PC-9 (cell line): ENCODE data around the gene SLC2A2. TPM values are rescaled to one million over a fixed set of nuclear protein-coding genes. Genes with fewer than 3 reads are reported as not detected.
A peak's percentile ranks its signal among the peaks of the same experiment; 100 is the strongest.

ENCODE experiments used
- Bru-seq: library from RNA; stranded (reverse); fragments of 400-500 nt; gene quantifications from one replicate; lab custom pipeline; 2021; lab: Mats Ljungman, UMichigan
- BruChase-seq, 2 experiments: library from RNA; stranded (reverse); fragments of 400-500 nt; gene quantifications; one replicate each; lab custom pipeline; 2021; lab: Mats Ljungman, UMichigan
- BruUV-seq: library from RNA; stranded (reverse); fragments of 400-500 nt; replicated peaks from 2 replicates; lab custom pipeline; 2021; lab: Mats Ljungman, UMichigan
- CTCF ChIA-PET: fragments of 300-600 bp; sonication (Branson Sonifier 250); formaldehyde crosslinking; loops from one replicate; lab custom pipeline; 2022; ENCODE audit warnings: antibody characterized with exemption; lab: Charles Lee
- POLR2A ChIA-PET: fragments of 300-600 bp; sonication (Branson Sonifier 250); formaldehyde crosslinking; loops from one replicate; lab custom pipeline; 2022; ENCODE audit warnings: antibody characterized with exemption; ENCODE audit not compliant: unreplicated experiment; lab: Charles Lee
- DNase-seq, 2 experiments: peaks; one replicate each; pipeline versions ENCODE4 v3.0.0 to v3.0.0-alpha.2; 2015 to 2022; ENCODE audit warnings: mixed read lengths in 1 of 2
- H2AFZ ChIP-seq: fragments of 200-600 bp; sonication (generic); 2 replicates; pipeline ENCODE4 v1.8.1; 2017; ENCODE audit warnings: antibody characterized with exemption
- H3F3A ChIP-seq: fragments of 200-600 bp; sonication (generic); 2 replicates; pipeline ENCODE4 v1.8.1; 2017; ENCODE audit warnings: antibody characterized with exemption, mild to moderate bottlenecking, low read depth; ENCODE audit not compliant: insufficient read depth
- H3K27ac ChIP-seq: fragments of 200-600 bp; sonication (generic); 2 replicates; pipeline ENCODE4 v1.6.1; 2016; ENCODE audit warnings: mixed run types
- H3K27me3 ChIP-seq: fragments of 200-600 bp; sonication (generic); 2 replicates; pipeline ENCODE4 v1.6.1; 2016; ENCODE audit warnings: low read depth, mixed run types; ENCODE audit not compliant: insufficient read depth
- H3K36me3 ChIP-seq: fragments of 200-600 bp; sonication (generic); 2 replicates; pipeline ENCODE4 v1.6.1; 2016; ENCODE audit warnings: low read depth, mixed run types
- H3K4me1 ChIP-seq: fragments of 200-600 bp; sonication (generic); replicated peaks from 2 replicates; pipeline ENCODE4 v1.6.1; 2016; ENCODE audit warnings: mixed run types; ENCODE audit not compliant: insufficient read depth
- H3K4me2 ChIP-seq: fragments of 200-600 bp; sonication (generic); 2 replicates; pipeline ENCODE4 v1.6.1; 2017; ENCODE audit warnings: mixed run types
- H3K4me3 ChIP-seq: fragments of 200-600 bp; sonication (generic); 2 replicates; pipeline ENCODE4 v1.6.1; 2016; ENCODE audit warnings: mixed run types
- H3K79me2 ChIP-seq: fragments of 200-600 bp; sonication (generic); 2 replicates; pipeline ENCODE4 v1.6.1; 2017; ENCODE audit warnings: low read depth, mixed run types
- H3K9me2 ChIP-seq: fragments of 200-600 bp; sonication (generic); 2 replicates; pipeline ENCODE4 v1.8.1; 2017; ENCODE audit warnings: mild to moderate bottlenecking; ENCODE audit not compliant: insufficient read depth
- H3K9me3 ChIP-seq: fragments of 200-600 bp; sonication (generic); 2 replicates; pipeline ENCODE4 v1.8.1; 2016; ENCODE audit warnings: low read depth; ENCODE audit not compliant: insufficient read depth
- H4K20me1 ChIP-seq: fragments of 200-600 bp; sonication (generic); 2 replicates; pipeline ENCODE4 v1.8.1; 2017; ENCODE audit not compliant: insufficient read depth
- CTCF ChIP-seq: fragments of 200-600 bp; sonication (generic); conservative IDR thresholded peaks from 2 replicates; pipeline ENCODE4 v1.6.1; 2017; ENCODE audit warnings: mixed run types, antibody characterized with exemption, mild to moderate bottlenecking, moderate library complexity
- EZH2 ChIP-seq: fragments of 200-600 bp; sonication (generic); IDR thresholded peaks from 2 replicates; pipeline ENCODE4 v1.8.0; 2017; ENCODE audit warnings: antibody characterized with exemption, low read depth
- intact Hi-C: fragments of 100-400 bp; cut with micrococcal nuclease; formaldehyde crosslinking; loops from one replicate; pipeline ENCODE4 v1.10.0; 2022; ENCODE audit not compliant: unreplicated experiment
- long read RNA-seq: library from polyadenylated mRNA; stranded (forward); transcript quantifications from one replicate; pipeline ENCODE4 v2.0.0, GENCODE V29; 2022
- total RNA-seq: library from RNA; stranded (reverse); gene quantifications from 2 replicates; pipeline ENCODE4 v1.2.3, GENCODE V29; 2021

The SLC2A2 gene
- total RNA-seq: not detected in 2 replicates
- percentile 3 among the genes with signal in this experiment for Bru-seq, nascent RNA
- BruChase-seq, experiment 1, labeled RNA remaining after a 2-hour chase: percentile 3 among the genes with signal in this experiment
- BruChase-seq, experiment 2, labeled RNA remaining after a 6-hour chase: percentile 3 among the genes with signal in this experiment
- long read RNA-seq: 0 reads

DNA sequence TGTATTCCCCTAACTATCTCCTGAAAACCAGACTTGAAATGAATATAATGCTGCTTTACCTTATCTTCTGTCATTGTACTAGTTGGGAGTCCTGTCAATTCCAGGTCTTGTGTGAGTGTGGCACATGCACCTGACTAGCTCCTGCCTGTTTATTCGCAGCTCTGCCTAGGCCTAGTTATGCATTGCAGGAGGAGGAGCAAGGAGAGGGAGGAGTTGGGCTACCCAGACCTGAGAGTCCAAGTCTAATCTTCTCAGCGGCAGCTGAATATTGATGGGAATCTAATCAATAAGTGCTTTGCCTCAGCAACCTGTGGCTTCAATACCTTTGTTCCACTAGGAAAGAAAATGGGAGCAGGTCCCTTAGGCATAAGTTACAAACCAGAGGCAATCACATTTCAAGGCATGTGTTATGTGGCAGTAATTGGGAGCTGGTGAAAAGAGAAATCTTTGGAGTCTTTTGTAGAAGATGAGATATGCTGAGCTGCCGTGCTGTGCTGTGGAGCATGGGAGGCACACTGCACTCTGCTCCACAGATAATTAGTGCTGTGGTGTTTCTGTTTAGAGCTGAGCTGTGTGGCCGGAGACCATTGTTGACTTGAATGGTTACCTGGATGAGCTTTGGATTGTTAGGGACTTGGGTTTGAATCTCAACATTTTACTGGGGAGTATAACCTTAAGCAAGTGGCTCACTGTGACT lies at the start of gene SLC2A2:
TSS of gene SLC2A2 (minus strand) at position 124 of the 697 bp plus-strand sequence. CDS start at position 74, 50 bp downstream.
- H3K27ac ChIP-seq: no peak within 1 kb of the TSS
- no peaks in the 10 kb centered on the region for H3K9me2 ChIP-seq
- H3K4me1 ChIP-seq: peaks cover 11% of the 10 kb centered on the region
- no peak within 1 kb of the TSS for H2AFZ ChIP-seq
- ChIA-PET POLR2A (no interaction called here), CTCF (no interaction called here)
- no peaks in the 10 kb centered on the region for H3K36me3 ChIP-seq
- no peaks in the 10 kb centered on the region for H3K79me2 ChIP-seq
- peaks cover 13% of the 10 kb centered on the region; the same call in 1 of the 2 replicates for H3F3A ChIP-seq
- H3K9me3 ChIP-seq: no peaks in the 10 kb centered on the region
- BruUV-seq: no TSS peak
- intact Hi-C loops: no loop called here
- H3K4me2 ChIP-seq: no peak within 1 kb of the TSS
- no peak for DNase-seq
- TF ChIP-seq CTCF (no peak), EZH2 (no peak)
- no peaks in the 10 kb centered on the region for H4K20me1 ChIP-seq
- H3K4me3 ChIP-seq: no peak within 1 kb of the TSS
- no peaks in the 10 kb centered on the region for H3K27me3 ChIP-seq

- Histone ChIP-seq H3F3A (no peaks in the 10 kb centered on the region), H3K9me2 (no peaks in the 10 kb centered on the region; the same call in 1 of the 2 replicates), H3K9me3 (no peaks in the 10 kb centered on the region), H4K20me1 (no peaks in the 10 kb centered on the region), H3K27ac (no peak overlapping the region), H3K4me2 (no peak overlapping the region), H2AFZ (no peak overlapping the region), H3K27me3 (no peaks in the 10 kb centered on the region), H3K4me3 (no peak overlapping the region), H3K4me1 (no peaks in the 10 kb centered on the region), H3K79me2 (no peaks in the 10 kb centered on the region), H3K36me3 (peaks cover 18% of the 10 kb centered on the region; the same call in 1 of the 2 replicates)
- intact Hi-C loops: no loop called here
- no TSS peak for BruUV-seq
- ChIA-PET CTCF (no interaction called here), POLR2A (no interaction called here)
- no peak for DNase-seq
- TF ChIP-seq EZH2: no peak
- no peak for TF ChIP-seq CTCF
Observed at GRCh38 chr3:171072432-171072831, 45.9 kb upstream of the SLC2A2 start.

DNA sequence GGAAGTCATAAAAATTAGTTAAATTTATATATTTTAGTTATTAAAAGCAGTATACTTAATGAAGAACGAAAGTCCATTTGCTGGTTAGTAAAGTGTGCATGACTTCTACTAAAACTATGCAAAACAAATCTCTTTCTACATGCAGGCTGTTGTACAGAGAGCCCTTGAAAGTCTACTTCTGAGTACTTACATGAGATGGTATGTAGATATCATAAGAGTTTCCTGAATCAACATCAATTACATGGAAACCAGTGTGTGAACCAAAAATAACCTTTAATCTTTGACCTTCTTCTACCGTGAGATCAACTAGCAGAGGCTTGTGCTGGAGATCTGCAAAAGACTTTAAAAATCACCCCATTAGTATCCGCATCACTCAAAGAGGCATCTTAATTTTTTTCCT lies 42.1 kb upstream of the SLC2A2 start:
- H3K4me2 ChIP-seq: no peak overlapping the region
- no peak overlapping the region for H3K27ac ChIP-seq
- peaks cover 30% of the 10 kb centered on the region for H3K36me3 ChIP-seq
- no peaks in the 10 kb centered on the region for H3K9me3 ChIP-seq
- intact Hi-C loops: no loop called here
- H3F3A ChIP-seq: no peaks in the 10 kb centered on the region
- DNase-seq: no peak
- no peak overlapping the region for H3K4me3 ChIP-seq
- POLR2A ChIA-PET: no interaction called here
- H3K9me2 ChIP-seq: no peaks in the 10 kb centered on the region; the same call in 1 of the 2 replicates
- H3K27me3 ChIP-seq: no peaks in the 10 kb centered on the region
- H2AFZ ChIP-seq: no peak overlapping the region
- CTCF ChIA-PET: no interaction called here
- no TSS peak for BruUV-seq
- no peak for TF ChIP-seq EZH2
- TF ChIP-seq CTCF: no peak
- no peaks in the 10 kb centered on the region for H4K20me1 ChIP-seq
- H3K79me2 ChIP-seq: no peaks in the 10 kb centered on the region
- no peaks in the 10 kb centered on the region for H3K4me1 ChIP-seq
